Liver (tissue), 9 donors: Measurements from ENCODE around the gene COL20A1. TPM values are rescaled to one million over a fixed set of nuclear protein-coding genes. Genes with fewer than 3 reads are reported as not detected.

Experiments
- DNase-seq: peaks from one replicate; pipeline ENCODE4 v3.0.0-alpha.2; 2017; ENCODE audit warnings: low spot score
- H3K27ac ChIP-seq, 2 donors: one replicate each; pipeline ENCODE4 v1.7.0; 2013; ENCODE audit warnings: inconsistent platforms in 2 of 2, low read length in 2 of 2, control low read depth in 1 of 2, low read depth in 1 of 2, mild to moderate bottlenecking in 1 of 2
- H3K27me3 ChIP-seq, 4 donors: one replicate each; pipeline versions ENCODE4 v1.6.1 to v1.7.0; 2013; ENCODE audit warnings: low read length in 3 of 4, inconsistent platforms in 1 of 4, mild to moderate bottlenecking in 1 of 4, moderate library complexity in 1 of 4; ENCODE audit not compliant: control insufficient read depth in 4 of 4, insufficient read depth in 4 of 4
- H3K36me3 ChIP-seq, 4 donors: one replicate each; pipeline versions ENCODE4 v1.6.1 to v1.7.0; 2013; ENCODE audit warnings: low read length in 3 of 4, mild to moderate bottlenecking in 3 of 4, low read depth in 1 of 4, moderate library complexity in 1 of 4; ENCODE audit not compliant: control insufficient read depth in 4 of 4, insufficient read depth in 3 of 4
- H3K4me1 ChIP-seq, 4 donors: one replicate each; pipeline versions ENCODE4 v1.6.1 to v1.7.0; 2013; ENCODE audit warnings: low read length in 3 of 4, mild to moderate bottlenecking in 3 of 4, moderate library complexity in 1 of 4; ENCODE audit not compliant: control insufficient read depth in 4 of 4, insufficient read depth in 4 of 4
- H3K4me3 ChIP-seq, 3 donors: one replicate each; pipeline versions ENCODE4 v1.6.1 to v1.7.0; 2013; ENCODE audit warnings: low read length in 3 of 3, control low read depth in 1 of 3, low read depth in 1 of 3, mild to moderate bottlenecking in 1 of 3
- H3K9ac ChIP-seq, 2 donors: one replicate each; pipeline ENCODE4 v1.7.0; 2013; ENCODE audit warnings: low read length in 2 of 2, mild to moderate bottlenecking in 2 of 2, moderate library complexity in 2 of 2, control low read depth in 1 of 2, low read depth in 1 of 2
- H3K9me3 ChIP-seq, 4 donors: one replicate each; pipeline versions ENCODE4 v1.6.1 to v1.7.0; 2013; ENCODE audit warnings: low read length in 3 of 4; ENCODE audit not compliant: control insufficient read depth in 4 of 4
- ATF3 ChIP-seq: IDR thresholded peaks from 2 replicates; pipeline ENCODE4 v1.6.1; 2016; ENCODE audit warnings: antibody characterized with exemption
- CTCF ChIP-seq: fragments of 150-350 bp; IDR thresholded peaks from 2 replicates; pipeline ENCODE4 v1.5.1; 2017; ENCODE audit warnings: improper control_type of control experiment, low read depth, low read length; ENCODE audit not compliant: missing input control
- EGR1 ChIP-seq, 2 donors: IDR thresholded peaks; 2 replicates each; pipeline ENCODE4 v1.6.1; 2016 to 2018; ENCODE audit warnings: antibody characterized with exemption in 2 of 2, low read depth in 2 of 2
- FOXA1 ChIP-seq: IDR thresholded peaks from 2 replicates; pipeline ENCODE4 v1.6.1; 2016; ENCODE audit warnings: antibody characterized with exemption
- FOXA2 ChIP-seq: IDR thresholded peaks from 2 replicates; pipeline ENCODE4 v1.6.1; 2016; ENCODE audit warnings: antibody characterized with exemption
- GABPA ChIP-seq, 2 donors: IDR thresholded peaks in 1 of 2; conservative IDR thresholded peaks in 1 of 2; 2 replicates each; pipeline ENCODE4 v1.6.1; 2016; ENCODE audit warnings: antibody characterized with exemption in 2 of 2, mild to moderate bottlenecking in 1 of 2, moderate library complexity in 1 of 2
- HNF4A ChIP-seq, 2 donors: conservative IDR thresholded peaks; 2 replicates each; pipeline ENCODE4 v1.6.1; 2016; ENCODE audit warnings: antibody characterized with exemption in 2 of 2, mild to moderate bottlenecking in 2 of 2
- HNF4G ChIP-seq: IDR thresholded peaks from 2 replicates; pipeline ENCODE4 v1.6.1; 2016; ENCODE audit warnings: antibody characterized with exemption
- JUND ChIP-seq, 2 donors: IDR thresholded peaks; 2 replicates each; pipeline ENCODE4 v1.6.1; 2016; ENCODE audit warnings: antibody characterized with exemption in 2 of 2
- MAX ChIP-seq: IDR thresholded peaks from 2 replicates; pipeline ENCODE4 v1.6.1; 2016; ENCODE audit warnings: antibody characterized with exemption
- NR2F2 ChIP-seq: IDR thresholded peaks from 2 replicates; pipeline ENCODE4 v1.6.1; 2016; ENCODE audit warnings: antibody characterized with exemption
- RAD21 ChIP-seq, 2 donors: IDR thresholded peaks; 2 replicates each; pipeline ENCODE4 v1.6.1; 2016; ENCODE audit warnings: antibody characterized with exemption in 2 of 2, mild to moderate bottlenecking in 2 of 2
- REST ChIP-seq: IDR thresholded peaks from 2 replicates; pipeline ENCODE4 v1.6.1; 2016; ENCODE audit warnings: antibody characterized with exemption, mild to moderate bottlenecking
- RXRA ChIP-seq, 2 donors: IDR thresholded peaks; 2 replicates each; pipeline ENCODE4 v1.6.1; 2017 to 2018; ENCODE audit warnings: antibody characterized with exemption in 2 of 2, mild to moderate bottlenecking in 1 of 2
- SP1 ChIP-seq: IDR thresholded peaks from 2 replicates; pipeline ENCODE4 v1.6.1; 2018; ENCODE audit warnings: antibody characterized with exemption, mild to moderate bottlenecking
- TAF1 ChIP-seq: conservative IDR thresholded peaks from 2 replicates; pipeline ENCODE4 v1.6.1; 2016; ENCODE audit warnings: antibody characterized with exemption, mild to moderate bottlenecking
- YY1 ChIP-seq: IDR thresholded peaks from 2 replicates; pipeline ENCODE4 v1.6.1; 2016; ENCODE audit warnings: antibody characterized with exemption, mild to moderate bottlenecking
- ZBTB33 ChIP-seq: IDR thresholded peaks from 2 replicates; pipeline ENCODE4 v1.6.1; 2016; ENCODE audit warnings: antibody characterized with exemption
- WGBS: extraction: QIAGEN DNeasy Blood & Tissue Kit; methylation state at CpG from one replicate; pipeline ENCODE4 v1.1.7; 2013; 5-methylcytosine and 5-hydroxymethylcytosine counted together
- polyA plus RNA-seq, 2 donors: library from polyadenylated mRNA; stranded (reverse) in 1 of 2; unstranded in 1 of 2; fragments of 200-250 nt in 1 of 2; fragments of >200 nt in 1 of 2; fragmentation: Nextera tagmentation in 1 of 2; extraction: Ambion mirVana in 1 of 2; gene quantifications; one replicate each; pipeline versions ENCODE4 v1.2.1 to v1.2.3, GENCODE V29; 2013 to 2015
- total RNA-seq, 2 donors: library from RNA; depleted of rRNA; stranded (reverse); fragments of >200 nt; gene quantifications; one replicate each; pipeline ENCODE4 v1.2.3, GENCODE V29; 2014
- donor health status: healthy.
- donor health status: healthy.
- donor health status: healthy.
- donor health status: healthy.
- donor health status: healthy.

COL20A1 gene
- total and polyA plus RNA-seq, 4 donors = not detected

GRCh38 chr20:63373996-63374395, 81.0 kb downstream of the COL20A1 start:
- Histone ChIP-seq H3K27me3 (peaks cover 0 to 3% (median under 1%) of the 10 kb centered on the region in 4 donors), H3K4me1 (no peaks in the 10 kb centered on the region), H3K4me3 (no peak overlapping the region), H3K9ac (no peak overlapping the region), H3K27ac (no peak overlapping the region), H3K36me3 (no peaks in the 10 kb centered on the region), H3K9me3 (no peaks in the 10 kb centered on the region)
- TF ChIP-seq GABPA (IDR thresholded peaks at IDR 0.05 in 1 of 2, conservative IDR thresholded peaks at IDR 0.05 in 1 of 2) (no peak), FOXA2 (no peak), TAF1 (no peak), ZBTB33 (no peak), REST (no peak), NR2F2 (no peak), MAX (no peak), ATF3 (no peak), HNF4A (conservative IDR thresholded peaks at IDR 0.05) (no peak), SP1 (no peak), RAD21 (IDR thresholded peaks at IDR 0.05) (no peak), JUND (IDR thresholded peaks at IDR 0.05) (no peak), FOXA1 (no peak), CTCF (no peak), YY1 (no peak), HNF4G (no peak), EGR1 (IDR thresholded peaks at IDR 0.05; ENCODE audit: low read depth in 2 of 2) (no peak), RXRA (IDR thresholded peaks at IDR 0.05) (no peak)
- DNase-seq = no peak
- 71% methylated on average over 19 of the region's 19 CpGs for WGBS
